ENCODE data around the gene SRPX2. TPM values are rescaled to one million over a fixed set of nuclear protein-coding genes. Genes with fewer than 3 reads are reported as not detected.
A peak's percentile ranks its signal among the peaks of the same experiment; 100 is the strongest.

SRPX2 gene
- total RNA-seq, 3 donors from 2014 or later, result 15.2 to 61.0 (median 32.6) TPM

GRCh38 chrX:100649550-100650356 lies 5.8 kb downstream of the SRPX2 start:
- no peak for TF ChIP-seq POLR2A (IDR thresholded peaks at IDR 0.05)
- no peak for TF ChIP-seq CTCF (IDR thresholded peaks at IDR 0.05)
- peak; percentile 64 to 79 (median 66) for TF ChIP-seq POLR2AphosphoS5 (IDR thresholded peaks at IDR 0.05)
- Histone ChIP-seq H3K27ac (peak overlapping the region; percentile 69 to 91), H3K36me3 (no peaks in the 10 kb centered on the region), H3K4me1 (no peaks in the 10 kb centered on the region), H3K9me3 (no peaks in the 10 kb centered on the region), H3K27me3 (peaks cover 0 to 41% of the 10 kb centered on the region in 2 donors), H3K4me3 (peak overlapping the region in 1 of 3 donors; percentile 17)
- intact Hi-C loops (cut with DNase I; ENCODE audit: low total_unique reads), result no loop called here
- peak in 1 of 2 donors; percentile 59 for DNase-seq (ENCODE audit: low spot score in 2 of 2)

GRCh38 chrX:100650841-100651240 lies 6.8 kb downstream of the SRPX2 start:
- no peak overlapping the region for H3K4me3 ChIP-seq
- no peaks in the 10 kb centered on the region for H3K9me3 ChIP-seq
- no peak for TF ChIP-seq CTCF (IDR thresholded peaks at IDR 0.05)
- no peak for TF ChIP-seq POLR2A (IDR thresholded peaks at IDR 0.05)
- TF ChIP-seq POLR2AphosphoS5 (IDR thresholded peaks at IDR 0.05), result no peak
- H3K4me1 ChIP-seq, result no peaks in the 10 kb centered on the region
- intact Hi-C loops (cut with DNase I; ENCODE audit: low total_unique reads), result no loop called here
- peak overlapping the region; percentile 69 to 91 for H3K27ac ChIP-seq
- no peaks in the 10 kb centered on the region for H3K36me3 ChIP-seq
- no peak for DNase-seq (ENCODE audit: low spot score in 2 of 2)
- H3K27me3 ChIP-seq, result peaks cover 0 to 40% of the 10 kb centered on the region in 2 donors

- Histone ChIP-seq H3K36me3 (no peaks in the 10 kb centered on the region), H3K27me3 (peaks cover 0 to 33% of the 10 kb centered on the region in 2 donors), H3K27ac (no peak overlapping the region), H3K4me3 (no peak overlapping the region), H3K9me3 (no peaks in the 10 kb centered on the region), H3K4me1 (no peaks in the 10 kb centered on the region)
- TF ChIP-seq CTCF (IDR thresholded peaks at IDR 0.05) (no peak), POLR2AphosphoS5 (IDR thresholded peaks at IDR 0.05) (no peak), POLR2A (IDR thresholded peaks at IDR 0.05) (no peak)
- DNase-seq (ENCODE audit: low spot score in 2 of 2), result no peak
- intact Hi-C loops (cut with DNase I; ENCODE audit: low total_unique reads), result no loop called here
These were observed 8.3 kb downstream of the SRPX2 start for GRCh38 chrX:100652266-100652665.

GRCh38 chrX:100654261-100654660 lies 10.3 kb downstream of the SRPX2 start:
- DNase-seq (ENCODE audit: low spot score in 2 of 2), result no peak
- TF ChIP-seq CTCF (IDR thresholded peaks at IDR 0.05), result no peak
- no peak for TF ChIP-seq POLR2A (IDR thresholded peaks at IDR 0.05)
- TF ChIP-seq POLR2AphosphoS5 (IDR thresholded peaks at IDR 0.05), result no peak
- intact Hi-C loops (cut with DNase I; ENCODE audit: low total_unique reads), result no loop called here
- H3K27ac ChIP-seq, result peak overlapping the region in 1 of 2 donors; percentile 32
- no peak overlapping the region for H3K4me3 ChIP-seq
- peaks cover 0 to 25% of the 10 kb centered on the region in 2 donors for H3K27me3 ChIP-seq
- no peaks in the 10 kb centered on the region for H3K9me3 ChIP-seq
- H3K4me1 ChIP-seq, result no peaks in the 10 kb centered on the region
- no peaks in the 10 kb centered on the region for H3K36me3 ChIP-seq

- intact Hi-C loops (cut with DNase I; ENCODE audit: low total_unique reads), result no loop called here
These were observed 15.0 kb downstream of the SRPX2 start for GRCh38 chrX:100658941-100659381.

More at GRCh38 chrX:100658941-100659381, 15.0 kb downstream of the SRPX2 start:
- Histone ChIP-seq H3K4me1 (no peaks in the 10 kb centered on the region), H3K9me3 (no peaks in the 10 kb centered on the region), H3K4me3 (no peak overlapping the region), H3K27me3 (peaks cover 0 to 39% of the 10 kb centered on the region in 2 donors), H3K36me3 (no peaks in the 10 kb centered on the region), H3K27ac (peak overlapping the region in 1 of 2 donors; percentile 33)
- no peak for DNase-seq (ENCODE audit: low spot score in 2 of 2)
- TF ChIP-seq CTCF (IDR thresholded peaks at IDR 0.05), result no peak
- TF ChIP-seq POLR2A (IDR thresholded peaks at IDR 0.05), result no peak
- TF ChIP-seq POLR2AphosphoS5 (IDR thresholded peaks at IDR 0.05), result no peak
